NT2/D1 (cell line): Measurements from ENCODE around the gene TMEM259.

ENCODE experiments used
- SUZ12 ChIP-seq: IDR thresholded peaks from 2 replicates; pipeline ENCODE4 v1.6.1; 2011; ENCODE audit not compliant: insufficient read length, insufficient read depth; ENCODE audit errors: extremely low read depth
- YY1 ChIP-seq: IDR thresholded peaks from 2 replicates; pipeline ENCODE4 v1.6.1; 2011; ENCODE audit not compliant: insufficient read length, insufficient read depth
- ZNF274 ChIP-seq: IDR thresholded peaks from 2 replicates; pipeline ENCODE4 v1.6.1; 2011; ENCODE audit warnings: mild to moderate bottlenecking, low read depth, low read length

- no peak for TF ChIP-seq SUZ12
- no peak for TF ChIP-seq ZNF274
- no peak for TF ChIP-seq YY1
Observed at GRCh38 chr19:1047696-1048147, 26.8 kb upstream of the TMEM259 start.
